ENCODE data around the gene SELENOH.

The SELENOH gene

DNA sequence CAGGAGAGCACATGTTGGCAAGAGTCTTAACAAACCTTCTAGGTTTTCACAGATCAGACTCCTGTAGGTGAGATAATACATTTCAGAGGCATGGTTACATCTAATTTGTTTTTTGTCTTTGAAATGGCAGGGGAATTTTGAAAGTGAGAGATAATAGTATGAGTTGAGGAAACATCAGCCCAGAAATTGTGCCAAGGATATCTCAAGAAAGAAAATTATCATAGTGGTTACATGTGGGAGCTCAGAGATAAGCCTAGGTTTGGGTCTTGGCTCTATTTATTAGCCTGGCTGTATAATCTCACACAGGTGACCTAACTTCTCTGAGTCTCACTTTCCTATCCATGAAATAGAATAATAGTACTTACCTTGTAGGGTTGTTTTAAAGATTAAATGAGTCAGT, 9.9 kb downstream of the SELENOH start:
- DNase-seq = no peak

DNA sequence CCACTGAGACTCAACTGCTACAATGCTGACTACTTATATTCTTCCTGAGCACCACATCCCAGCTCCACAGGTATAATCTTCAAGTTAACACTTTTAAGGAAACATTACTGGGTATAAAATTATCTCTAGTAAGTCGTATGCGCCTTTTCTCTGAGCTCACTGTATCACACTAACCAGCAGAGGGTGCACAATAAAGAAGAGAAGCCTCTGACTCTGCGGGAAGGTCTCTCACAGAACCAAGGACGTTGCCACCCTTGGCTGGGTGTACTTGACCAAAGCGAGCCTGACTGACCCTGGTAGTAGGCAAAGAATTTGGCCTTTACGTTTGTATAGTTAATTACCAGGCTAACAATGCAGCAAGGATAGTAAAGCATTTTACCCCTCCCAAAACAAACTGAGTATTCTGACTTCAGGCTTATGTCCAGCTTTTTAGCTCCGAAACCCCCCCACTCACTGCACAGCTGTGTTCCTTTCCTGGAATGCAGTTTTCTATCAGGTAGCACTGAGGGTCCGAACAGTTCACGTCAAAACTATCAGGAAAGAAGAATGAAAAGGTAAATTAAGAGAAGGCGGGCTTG, 10.5 kb downstream of the SELENOH start, which contains the start of gene BTBD18:
Gene BTBD18 (minus strand): TSS at position 144 of the 578 bp plus-strand sequence. CDS start 631 bp downstream, outside the sequence.
- DNase-seq = no peak

DNA sequence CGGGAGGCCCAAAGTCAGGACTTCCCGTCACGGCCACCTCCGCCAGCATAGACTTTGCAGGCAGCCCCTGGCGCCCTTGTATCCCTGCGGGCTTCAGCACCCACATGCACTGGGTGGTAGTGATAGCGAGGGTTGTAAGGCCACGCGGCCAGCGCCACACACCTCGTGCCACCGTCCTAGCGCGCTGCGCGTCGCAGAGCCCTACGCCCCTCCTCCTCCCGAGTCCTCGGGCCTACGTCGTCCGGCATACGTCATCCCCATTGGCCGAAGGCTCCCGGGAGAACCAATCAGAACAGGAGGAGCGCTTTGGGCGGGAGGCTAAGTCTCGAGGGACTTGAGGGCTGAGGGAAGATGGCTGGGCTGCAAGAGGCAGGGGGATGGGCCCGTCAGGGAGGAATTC, 11.7 kb downstream of the SELENOH start:
- DNase-seq = no peak

DNA sequence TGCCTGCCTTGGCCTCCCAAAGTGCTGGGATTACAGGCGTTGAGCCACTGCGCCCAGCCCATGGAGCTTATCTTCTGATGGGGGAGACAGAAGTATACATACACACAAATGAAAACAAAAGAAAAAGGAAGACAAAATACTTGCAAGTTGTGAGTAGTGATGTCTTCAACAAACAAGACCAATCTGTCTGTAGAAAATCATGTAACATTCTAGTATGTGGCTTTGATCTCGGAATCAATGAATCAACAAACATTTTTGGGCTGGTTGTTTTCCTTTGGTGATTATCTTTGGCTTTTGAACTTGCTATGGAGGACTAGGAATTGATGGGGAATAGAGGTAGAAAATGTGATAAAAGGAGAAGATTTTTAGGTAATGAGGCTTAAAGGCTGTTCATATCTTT, 16.9 kb downstream of the SELENOH start:
- no peak for DNase-seq

DNA sequence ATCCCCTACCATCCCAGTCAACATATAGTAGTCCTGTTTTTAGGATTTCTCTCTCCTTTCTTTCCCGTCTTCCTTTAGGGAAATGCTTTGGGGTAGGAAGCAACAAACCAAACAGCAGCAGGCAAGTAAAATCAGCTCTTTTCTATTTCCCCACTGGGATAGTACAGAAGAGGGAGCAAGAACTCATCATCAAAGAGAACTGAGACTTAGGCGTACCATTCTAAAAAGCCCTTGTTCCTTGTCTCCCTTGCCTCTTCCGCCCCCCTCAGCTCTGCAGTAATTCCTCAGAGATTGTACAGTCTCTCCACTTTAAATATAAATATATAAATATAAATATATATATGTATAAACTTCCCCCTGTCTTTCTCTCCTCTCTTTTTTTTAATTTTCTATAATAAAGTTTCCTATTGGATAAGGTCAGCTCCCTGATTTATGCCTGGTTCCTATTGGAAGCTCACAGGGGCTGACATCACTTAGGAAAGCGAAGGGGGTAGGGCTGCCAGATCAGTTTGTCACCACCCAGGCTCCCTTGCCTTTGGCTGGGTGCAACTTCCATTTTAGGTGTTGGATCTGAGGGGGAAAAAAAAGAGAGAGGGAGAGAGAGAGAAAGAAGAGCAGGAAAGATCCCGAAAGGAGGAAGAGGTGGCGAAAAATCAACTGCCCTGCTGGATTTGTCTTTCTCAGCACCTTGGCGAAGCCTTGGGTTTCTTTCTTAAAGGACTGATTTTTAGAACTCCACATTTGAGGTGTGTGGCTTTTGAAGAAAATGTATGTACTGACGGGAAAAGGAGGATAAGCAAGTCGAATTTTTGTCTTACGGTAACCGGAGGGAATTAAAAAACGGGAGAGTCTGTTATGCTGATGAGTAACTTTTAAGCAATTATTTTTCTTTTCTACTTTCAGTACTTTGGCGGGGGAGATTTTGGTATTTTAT, 20.3 kb downstream of the SELENOH start, which contains the start of gene CTNND1:
Gene CTNND1 (plus strand): TSS at position 502 of the 934 bp plus-strand sequence. CDS start 29,677 bp downstream, outside the sequence.
- no peak for DNase-seq

DNA sequence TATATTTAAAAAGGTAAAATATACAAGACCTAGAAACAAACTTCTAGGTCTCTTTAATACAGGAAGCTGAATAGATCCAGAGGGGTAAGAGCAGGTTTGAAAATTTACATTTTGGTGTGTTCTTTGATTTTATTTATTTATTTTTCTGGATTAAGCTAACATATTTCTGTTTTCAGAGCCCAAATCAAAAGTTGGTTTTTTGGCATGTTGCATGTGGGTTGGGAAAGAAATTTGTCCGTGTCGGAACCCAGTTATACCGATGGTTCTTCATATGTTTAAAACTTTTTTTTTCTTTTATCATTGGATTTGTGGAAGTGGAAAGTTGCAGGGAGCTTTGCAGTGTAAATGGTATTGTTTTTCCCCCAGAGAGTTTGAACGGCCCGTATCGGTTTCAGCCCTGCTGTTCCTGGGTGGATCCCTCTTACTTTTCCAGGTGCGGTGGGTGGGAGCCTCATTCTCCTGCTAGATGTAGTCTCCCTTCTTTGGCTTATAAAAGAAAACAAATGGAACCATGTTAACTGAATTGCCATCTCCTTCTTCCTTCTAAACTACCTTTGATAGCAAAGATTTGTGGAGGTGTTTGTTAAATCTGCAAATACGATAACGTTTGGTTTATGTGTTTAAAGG, 21.1 kb downstream of the SELENOH start:
- no peak for DNase-seq

DNA sequence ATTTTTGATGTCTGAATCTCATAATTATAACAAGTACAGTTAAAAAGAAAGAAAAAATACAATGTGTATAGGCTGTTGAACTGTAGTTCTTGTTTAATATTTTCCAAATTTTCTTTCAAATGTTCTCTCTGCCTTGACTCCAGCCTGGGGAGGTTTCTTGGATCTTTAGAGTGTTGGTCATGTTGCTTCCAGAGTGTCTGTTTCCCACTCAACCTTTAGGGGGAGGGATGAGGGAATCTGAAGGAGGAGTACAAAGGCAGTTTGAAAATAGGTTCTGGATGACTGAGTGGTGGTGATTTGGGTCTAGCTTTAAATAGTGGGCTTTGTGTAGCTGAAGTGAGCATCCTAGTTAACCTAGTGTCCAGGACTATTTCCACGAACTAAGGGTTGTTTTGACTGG, 22.3 kb downstream of the SELENOH start:
- no peak for DNase-seq

DNA sequence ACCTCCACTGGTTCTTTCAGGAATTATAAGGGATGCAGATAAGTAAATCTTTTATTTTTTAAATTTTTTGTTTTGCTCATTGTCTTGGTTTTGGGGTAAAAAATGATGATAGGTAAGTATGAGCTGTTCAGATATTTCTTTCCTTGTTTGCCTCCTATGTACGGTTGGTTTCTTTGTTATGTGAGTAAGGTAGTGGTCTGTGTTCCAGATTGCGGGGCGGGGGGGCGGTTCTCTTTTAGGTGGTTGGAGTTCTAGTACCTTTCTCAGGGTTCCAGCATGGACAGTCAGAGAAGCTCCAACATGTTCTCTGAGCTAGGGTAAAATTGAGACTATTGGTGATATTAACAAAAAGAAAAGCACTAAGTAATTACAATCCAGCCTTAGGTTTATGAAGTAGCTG, 22.7 kb downstream of the SELENOH start:
- no peak for DNase-seq

DNA sequence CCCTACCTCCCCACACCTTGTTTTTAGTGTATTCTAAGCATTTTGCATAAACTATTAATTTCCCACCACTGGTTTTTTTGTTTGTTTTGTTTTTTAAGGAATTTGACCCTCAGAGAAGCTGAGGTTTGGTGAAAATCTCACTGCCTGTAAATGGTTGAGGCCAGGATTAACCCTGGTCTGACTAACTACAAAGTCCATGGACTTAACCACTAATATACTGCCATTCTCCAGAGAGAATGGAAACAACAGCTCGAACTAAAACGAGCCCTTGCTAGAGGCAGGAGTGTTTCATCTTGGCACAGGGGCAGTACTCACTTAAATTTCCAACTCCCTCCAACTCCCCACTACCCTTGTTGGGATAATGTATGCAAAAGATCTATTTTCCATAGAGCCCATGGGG, 23.3 kb downstream of the SELENOH start:
- no peak for DNase-seq

DNA sequence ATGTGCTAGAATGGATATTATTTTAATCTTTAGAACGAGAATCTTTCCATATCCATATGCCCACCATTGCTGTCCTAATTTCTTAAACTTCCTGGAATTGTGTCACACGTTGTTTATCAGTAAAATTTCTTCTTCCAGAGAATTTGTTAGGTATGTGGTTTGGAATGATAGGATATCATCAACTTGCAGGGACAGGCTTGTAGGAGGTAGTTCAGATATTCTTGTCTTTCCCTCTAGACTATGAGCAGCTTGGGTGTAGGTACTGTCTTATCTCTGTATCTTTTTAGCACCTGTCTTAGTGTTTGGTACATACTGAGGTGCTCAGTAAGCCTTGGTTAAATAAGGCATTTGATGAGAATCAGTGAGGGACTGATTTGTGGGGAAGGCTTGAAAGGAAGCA, 23.7 kb downstream of the SELENOH start:
- DNase-seq = no peak

DNA sequence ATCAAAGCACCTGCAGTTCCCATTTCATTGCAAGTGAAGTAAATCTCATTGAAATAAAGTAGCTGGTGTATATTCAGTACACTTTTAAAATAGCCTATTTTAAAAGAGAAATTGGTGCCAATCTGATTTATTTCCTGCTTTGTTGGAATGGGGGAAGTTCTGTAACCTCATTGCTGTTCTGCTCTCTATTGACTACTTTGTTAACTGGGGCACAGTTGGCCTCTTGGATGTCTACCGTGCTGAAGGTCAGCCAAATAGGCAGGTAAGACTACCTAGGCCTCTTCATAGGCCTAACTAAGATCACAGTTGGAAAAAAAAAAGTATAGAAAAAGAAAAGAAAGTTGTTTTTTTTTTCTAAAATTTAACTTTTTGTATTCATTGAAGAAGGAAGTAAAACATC, 29.5 kb downstream of the SELENOH start:
- no peak for DNase-seq

DNA sequence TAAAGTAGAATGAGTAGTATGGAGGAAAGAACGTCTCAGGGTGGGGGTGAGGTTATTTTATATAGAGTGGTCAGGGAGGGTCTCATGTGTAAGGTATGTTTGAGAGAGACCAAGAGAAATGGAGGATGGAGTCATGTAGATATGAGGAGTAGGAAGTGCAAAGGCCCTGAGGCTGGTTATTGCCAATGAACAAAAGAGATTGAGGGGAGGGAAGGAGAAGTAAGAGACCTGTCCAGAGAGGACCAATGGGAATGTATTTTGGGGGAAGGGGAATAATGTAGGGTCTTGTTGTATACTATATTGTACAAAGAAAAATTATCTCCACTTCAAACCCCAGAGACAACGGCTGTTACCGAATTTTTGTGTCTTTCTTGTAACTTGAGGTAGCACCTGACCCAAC, 30.1 kb downstream of the SELENOH start:
- DNase-seq = no peak

DNA sequence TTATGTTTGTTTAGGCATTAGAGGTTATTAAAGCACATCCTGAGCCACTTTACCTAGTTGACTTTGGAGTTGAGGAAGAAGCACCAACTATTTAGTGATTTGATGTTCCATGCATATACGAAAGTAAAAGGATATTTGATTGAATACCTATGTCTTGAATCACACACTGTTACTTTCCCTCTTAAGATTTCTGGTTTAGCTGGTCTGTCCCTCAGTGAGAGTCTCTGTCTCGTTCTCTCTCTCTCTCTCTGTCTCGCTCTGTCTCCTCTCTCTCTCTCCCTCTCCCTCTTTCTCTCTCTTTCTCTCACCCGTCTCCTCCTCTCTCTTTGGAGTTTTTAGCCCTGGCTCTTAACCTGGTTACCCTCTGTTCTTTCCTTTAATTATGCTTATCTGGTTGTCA, 31.3 kb downstream of the SELENOH start:
- no peak for DNase-seq

DNA sequence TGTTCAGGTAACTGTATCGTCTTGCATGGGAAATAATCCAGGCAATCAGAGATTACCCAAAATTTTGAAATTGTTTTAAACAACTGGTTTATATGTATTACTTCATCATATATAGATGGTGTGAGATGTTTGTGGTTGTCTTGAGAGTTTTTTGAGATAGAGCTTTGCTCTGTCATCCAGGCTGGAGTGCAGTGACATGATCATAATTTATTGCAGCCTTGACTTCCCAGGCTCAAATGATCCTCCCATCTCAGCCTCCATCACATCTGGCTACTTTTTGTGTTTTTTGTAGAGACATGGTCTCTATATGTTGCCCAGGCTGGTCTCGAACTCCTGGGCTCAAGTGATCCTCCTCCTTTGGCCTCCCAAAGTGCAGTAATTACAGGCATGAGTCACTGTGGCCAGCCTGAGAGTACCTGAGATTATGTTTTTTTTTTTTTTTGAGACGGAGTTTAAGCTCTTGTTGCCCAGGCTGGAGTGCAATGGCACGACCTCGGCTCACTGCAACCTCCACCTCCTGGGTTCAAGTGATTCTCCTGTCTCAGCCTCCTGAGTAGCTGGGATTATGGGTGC, 31.8 kb downstream of the SELENOH start:
- DNase-seq = no peak

DNA sequence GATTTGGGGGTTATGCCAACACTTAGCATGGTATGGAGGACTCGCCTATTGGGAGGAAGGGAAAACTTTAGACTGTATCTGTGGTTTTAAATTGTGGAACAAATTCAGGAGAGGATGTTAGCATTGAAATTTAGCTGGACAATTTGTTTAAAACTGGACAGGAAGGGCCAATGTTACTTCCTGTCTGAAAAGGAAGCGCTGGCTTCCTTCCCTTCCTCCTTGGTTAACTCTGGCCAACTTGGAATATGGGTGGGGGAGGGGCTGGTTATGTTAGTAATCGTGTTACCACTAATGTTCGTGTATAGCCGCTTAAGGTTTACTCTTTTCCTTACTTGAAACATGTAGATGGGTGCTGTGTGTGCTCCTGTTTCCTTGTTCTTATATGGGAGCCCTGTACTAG, 34.2 kb downstream of the SELENOH start:
- DNase-seq = no peak

DNA sequence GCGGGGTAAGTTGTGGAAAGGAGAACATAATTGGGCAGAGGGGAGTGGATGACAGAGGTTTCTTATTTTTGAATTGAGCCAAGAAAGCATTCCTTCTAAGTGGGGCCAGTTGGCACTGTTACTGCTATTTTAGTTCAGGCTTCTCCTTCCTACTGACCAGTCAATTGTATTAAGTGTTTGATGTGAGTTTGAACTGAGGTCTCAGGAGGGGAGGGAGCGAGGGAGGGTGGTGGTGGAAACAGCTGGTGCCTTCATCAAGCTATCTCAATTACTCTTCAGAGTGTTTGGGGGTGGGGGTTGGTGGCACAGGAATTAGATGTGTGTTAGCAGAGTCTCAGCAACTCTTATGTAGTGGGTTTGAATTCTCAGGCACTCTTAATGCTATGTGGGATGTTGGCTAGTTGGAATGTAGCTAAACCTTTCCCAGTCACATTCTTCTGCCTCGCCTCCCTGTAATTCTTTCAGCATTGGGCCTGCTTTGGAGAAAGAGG, 34.8 kb downstream of the SELENOH start:
- DNase-seq = no peak

DNA sequence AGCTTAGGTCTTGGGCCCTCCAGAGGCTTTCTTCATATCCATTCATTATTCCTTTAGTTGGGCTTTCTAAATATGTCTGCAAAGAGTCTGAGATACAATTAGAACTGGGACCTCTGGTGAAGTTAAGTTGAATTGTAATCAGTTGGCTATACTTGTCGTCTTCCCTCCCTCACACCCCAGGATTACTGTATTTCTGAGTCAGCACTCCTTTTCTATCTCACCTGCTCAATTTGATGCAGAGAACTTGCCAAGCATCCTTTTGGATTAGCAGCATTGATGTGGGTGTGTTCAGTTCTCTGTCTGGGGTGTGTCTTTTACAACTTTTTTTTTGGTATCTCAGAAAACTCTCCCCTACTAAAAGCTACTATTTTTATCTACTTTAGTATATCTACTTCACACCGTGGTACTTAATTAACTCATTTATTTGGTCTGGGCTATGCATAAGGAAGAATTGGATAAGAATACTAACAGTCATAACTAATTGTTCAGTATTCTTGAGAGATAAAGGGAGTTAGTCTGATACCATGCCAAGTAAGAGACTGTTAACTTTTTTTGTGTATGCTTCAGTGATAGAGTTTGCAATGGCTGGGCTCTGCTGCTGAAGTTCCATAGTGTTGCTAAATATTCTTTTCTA, 35.4 kb downstream of the SELENOH start:
- DNase-seq = no peak

DNA sequence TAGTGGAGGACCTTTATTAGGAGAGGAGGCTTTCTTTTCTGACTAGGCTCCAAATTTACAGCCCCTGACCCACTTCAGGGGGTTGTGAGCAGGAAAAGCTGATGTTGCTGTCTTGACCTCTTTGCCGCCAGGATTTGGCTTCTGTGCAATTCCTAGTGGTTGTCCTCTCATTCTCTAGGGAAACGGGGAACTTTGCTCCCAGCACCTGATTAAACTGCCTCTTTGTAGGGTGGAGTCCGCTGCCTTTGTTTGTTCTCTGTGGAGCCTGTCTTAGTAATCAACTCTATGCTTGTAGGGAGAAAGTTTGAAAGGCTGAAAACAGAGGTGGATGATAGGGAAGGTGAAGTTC, 36.7 kb downstream of the SELENOH start:
- DNase-seq = no peak

DNA sequence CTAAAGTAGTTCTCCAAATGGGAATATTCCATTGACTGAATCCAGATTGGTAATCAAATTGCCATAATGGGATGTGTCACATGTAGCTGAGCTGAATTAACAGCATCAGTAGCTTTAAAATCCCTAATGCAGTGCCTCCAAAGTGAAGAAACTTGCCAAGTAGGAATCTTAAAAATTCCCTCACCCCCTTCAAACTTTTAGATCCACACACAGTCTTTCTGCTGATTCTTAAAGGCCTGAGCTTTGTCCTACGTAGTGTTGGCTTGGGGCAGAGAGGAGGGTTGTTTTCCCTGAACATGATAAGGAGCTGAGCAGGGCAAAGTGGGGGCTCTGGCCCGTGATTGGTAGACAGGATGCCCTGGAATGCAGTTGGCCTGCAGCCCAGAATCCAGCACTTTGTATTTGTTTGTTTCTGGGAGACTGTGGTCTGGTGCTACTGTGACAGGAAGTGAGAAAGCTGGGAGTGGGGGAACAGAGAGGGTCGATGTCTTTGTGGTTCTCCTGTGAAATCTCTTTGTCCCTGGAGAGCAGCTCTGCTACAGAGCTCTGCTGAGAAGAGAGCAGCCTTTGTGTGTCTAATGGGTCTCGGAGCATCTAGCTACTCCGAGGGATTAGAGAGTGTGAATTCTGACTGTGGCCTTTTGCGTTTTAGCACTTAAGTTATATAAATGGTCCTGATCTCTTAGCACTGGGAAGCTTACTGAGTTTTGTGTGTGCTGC, 37.2 kb downstream of the SELENOH start:
- DNase-seq = no peak

DNA sequence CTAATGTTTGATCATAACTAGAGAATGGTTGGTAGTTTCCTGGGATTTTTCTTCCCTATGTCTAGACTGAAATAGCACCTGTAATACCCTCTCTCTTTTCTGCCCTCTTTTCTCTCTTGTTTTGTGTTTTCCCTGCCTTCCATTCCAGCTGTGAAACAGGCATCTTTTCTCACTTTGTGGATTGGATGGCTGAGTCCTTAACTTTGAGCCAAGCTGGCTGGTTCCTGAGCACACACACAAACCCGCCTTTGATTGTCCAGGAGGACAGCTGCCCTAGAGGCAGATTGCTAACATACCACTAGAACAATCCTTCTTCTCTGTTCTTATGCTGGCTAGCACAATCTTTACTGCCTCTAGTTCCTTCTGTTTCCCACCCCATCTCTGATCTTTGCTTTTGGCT, 38.0 kb downstream of the SELENOH start:
- DNase-seq = no peak

DNA sequence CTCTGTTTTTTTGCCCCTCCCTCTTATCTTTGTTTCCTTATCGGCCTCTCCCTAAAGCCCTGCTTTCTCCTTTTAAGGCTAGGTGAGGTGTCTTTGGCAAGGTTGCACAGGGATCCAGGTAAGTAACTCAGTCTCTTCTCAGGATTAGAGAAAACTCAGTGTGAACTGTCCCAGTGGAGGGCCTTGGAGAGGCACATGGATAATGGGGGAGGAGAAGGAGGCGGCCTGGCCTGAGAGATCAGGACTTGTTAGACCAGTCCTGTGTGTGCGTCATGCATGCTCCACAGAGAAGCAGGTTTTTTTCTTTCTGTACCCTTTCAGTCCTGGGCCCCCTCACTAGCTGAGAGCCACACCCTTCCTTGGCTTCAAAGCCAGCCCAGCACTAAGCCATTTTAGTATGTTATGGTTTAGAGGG, 40.2 kb downstream of the SELENOH start:
- DNase-seq = no peak

DNA sequence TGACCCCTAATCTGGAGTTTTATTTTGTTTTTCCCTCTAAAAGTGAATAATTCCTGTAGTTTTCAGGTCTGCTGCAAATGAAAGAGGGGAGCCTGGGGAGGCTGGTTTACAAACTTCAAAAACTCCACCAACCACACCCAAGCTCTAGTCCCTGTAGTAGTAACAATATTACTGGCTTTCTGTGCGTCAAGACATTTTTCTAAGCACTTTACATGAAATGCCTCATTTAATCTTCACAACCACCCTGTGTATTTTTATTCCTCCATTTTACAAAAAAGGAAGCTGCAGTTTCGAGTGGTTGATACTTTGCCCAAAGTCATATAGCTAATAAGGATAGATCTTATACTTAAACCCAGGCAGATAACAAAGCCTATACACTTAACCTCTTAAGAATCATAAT, 43.8 kb downstream of the SELENOH start:
- no peak for DNase-seq
